Stimulated activated CD4-positive, alpha-beta T cell treated with anti-CD3 and anti-CD28 coated beads, Interleukin-4, amount 100 ng/mL, for 48 hours (primary cell): Measurements from ENCODE around the gene ASPDH.

Source experiments
- DNase-seq, 2 donors: peaks; one replicate each; pipeline ENCODE4 v3.0.0-alpha.2; 2020; ENCODE audit warnings: low read depth in 2 of 2

ASPDH gene

DNA sequence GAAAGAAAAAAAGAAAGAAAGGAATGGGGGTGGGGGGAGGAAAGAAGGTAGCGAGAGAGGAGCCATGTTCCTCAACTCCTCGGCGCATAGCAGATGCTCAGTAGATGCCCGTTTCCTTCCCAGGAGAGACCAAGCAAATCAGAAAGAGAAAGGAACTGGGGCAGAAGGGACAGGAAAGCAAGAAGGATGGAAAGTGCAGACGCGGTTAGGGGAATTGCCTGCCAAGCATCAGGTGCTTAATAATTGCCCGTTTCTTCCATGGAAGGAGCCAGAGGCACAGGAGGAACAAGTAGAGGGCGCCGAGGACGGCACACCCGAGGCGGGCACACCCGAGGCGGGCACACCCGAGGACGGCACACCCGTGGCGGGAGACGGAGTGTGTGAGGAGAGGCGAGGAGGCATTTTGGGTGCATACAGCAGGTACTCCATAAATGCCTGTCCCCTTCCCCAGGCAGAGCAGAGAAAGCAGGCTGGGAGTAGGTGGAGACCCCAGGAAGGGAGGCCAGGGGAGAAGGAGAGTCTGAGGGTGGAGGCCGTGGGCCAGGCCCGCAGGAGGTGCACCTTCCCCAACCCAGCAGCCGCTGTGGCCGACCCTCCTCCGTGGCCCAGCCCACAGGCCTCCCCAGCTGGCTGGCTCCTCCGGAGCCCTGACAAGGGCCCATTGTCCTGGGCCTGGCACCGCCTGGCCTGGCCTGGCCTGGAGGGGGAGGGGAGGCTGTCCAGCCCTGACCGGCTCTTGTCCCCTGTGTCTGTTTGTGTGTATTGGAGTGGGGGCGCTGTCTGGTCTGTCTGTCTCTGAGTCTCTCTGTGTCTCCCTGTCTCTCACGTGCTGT is 17.3 kb downstream of the ASPDH start:
- DNase-seq = no peak

GRCh38 chr19:50495020-50495531 is 18.6 kb downstream of the ASPDH start:
- no peak for DNase-seq

DNA sequence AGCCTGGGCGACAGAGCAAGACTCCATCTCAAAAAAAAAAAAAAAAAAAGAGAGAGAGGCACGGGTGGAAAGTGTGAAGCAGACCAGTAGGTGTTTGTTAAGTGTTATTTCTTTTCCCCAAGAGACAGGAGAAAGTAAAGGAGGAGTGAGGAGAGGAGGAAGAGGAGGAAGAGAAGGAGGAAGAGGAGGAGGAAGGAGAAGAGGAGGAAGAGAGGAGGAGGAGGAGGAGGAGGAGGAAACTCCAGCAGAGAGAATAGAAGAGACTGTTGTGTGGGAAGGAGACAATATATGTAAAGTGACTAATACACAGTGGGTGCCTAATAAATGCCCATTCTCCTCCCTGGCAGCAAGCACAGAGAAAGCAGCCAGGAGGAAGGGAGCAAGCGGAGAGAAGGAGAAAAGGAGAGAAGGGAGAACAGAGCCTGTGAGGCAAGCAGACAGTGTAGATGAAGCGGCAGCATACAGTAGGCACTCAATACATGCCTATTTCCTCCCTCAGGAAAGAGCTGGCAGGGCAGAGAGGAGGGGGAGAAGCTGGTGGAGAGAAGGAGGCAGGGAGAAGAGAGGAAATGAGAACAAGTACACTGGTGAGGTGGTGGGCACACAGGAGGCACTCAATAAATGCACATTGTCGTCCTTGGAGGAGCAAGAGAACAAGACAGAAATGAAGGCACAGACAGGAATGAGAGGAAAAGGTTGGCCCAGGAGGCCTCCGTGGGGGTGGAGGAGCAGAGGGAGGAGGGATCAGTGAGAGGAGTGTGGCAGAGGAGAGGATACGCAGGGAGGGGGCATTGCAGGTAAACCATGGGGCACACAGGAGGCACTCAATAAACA is 19.3 kb downstream of the ASPDH start:
- DNase-seq = no peak

DNA sequence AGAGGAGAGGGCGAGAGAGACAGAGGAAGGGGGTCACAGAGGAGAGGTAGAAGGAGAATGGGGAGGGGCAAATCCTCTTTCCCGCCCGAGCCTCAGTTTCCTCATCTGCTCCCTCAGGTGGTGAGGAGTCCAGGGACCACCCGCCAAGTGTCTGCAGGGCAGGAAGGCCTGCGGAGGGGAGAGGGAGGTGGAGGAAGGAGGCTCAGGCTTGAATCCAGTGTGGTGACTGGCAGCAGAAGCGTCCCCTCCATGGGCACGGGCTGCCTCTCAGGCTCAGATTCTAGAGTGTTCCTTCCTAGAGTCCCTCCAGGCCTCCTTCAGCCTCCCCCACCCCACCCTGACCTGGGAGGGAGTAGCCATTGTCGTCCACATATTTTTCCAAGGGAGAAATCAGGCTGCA is 20.5 kb downstream of the ASPDH start:
- no peak for DNase-seq

DNA sequence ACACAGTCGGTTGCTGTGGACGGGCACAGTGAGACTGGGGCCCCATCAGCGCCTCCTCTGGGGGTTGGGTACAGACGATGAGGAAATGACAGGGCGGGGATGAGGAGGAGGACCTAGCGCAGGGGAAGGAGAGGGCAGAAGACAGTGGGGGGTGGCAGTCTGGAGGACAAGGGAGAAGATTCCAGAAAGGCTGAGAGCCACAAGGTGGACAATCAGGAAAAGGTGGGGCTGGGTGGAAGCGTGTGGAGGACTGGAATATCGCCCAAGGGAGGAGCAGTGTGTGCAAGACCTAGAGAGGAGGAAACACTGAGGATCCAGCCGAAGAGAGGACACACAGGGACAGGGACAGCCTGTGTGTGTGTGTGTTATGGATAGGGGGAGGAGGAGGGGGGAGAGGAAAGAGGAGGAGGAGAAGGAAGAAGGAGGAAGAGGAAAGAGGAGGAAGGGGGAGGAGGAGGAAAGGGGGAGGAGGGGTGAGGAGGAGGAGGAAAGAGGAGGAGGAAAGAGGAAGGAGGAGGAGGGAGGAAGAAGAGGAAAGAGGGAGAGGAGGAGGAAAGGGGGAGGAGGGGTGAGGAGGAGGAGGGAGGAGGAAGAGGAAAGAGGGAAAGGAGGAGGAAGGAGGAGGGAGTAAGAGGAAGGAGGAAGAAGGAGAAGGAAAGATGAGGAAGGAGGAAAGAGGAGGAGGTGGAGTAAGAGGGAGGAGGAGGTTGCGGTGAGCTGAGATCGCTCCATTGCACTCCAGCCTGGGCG is 21.2 kb downstream of the ASPDH start:
- DNase-seq = peak; percentile 27 to 35

- DNase-seq = no peak
These were observed 22.7 kb downstream of the ASPDH start for GRCh38 chr19:50490991-50491472.

DNA sequence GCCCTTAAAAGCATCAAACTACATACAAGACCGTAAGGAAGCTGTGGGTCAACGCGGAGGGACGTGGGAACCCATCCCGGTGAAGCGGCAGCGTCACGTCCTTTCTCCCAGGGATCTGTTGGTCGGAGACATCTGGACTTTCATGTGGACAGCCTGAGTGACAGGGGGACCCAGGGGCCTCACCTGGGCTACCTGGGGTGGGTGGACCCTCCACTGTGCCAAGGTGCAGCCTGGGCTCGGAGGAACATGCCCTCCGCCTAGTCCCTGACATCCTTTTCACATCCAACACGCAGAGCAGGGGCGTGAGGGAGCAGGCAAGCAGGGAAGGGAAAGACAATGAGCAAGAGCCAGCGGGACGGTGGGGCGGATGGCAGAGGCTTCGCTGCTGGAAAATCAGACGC is 23.3 kb downstream of the ASPDH start:
- no peak for DNase-seq

- no peak for DNase-seq
These were observed 24.2 kb downstream of the ASPDH start for GRCh38 chr19:50489461-50490011.

DNA sequence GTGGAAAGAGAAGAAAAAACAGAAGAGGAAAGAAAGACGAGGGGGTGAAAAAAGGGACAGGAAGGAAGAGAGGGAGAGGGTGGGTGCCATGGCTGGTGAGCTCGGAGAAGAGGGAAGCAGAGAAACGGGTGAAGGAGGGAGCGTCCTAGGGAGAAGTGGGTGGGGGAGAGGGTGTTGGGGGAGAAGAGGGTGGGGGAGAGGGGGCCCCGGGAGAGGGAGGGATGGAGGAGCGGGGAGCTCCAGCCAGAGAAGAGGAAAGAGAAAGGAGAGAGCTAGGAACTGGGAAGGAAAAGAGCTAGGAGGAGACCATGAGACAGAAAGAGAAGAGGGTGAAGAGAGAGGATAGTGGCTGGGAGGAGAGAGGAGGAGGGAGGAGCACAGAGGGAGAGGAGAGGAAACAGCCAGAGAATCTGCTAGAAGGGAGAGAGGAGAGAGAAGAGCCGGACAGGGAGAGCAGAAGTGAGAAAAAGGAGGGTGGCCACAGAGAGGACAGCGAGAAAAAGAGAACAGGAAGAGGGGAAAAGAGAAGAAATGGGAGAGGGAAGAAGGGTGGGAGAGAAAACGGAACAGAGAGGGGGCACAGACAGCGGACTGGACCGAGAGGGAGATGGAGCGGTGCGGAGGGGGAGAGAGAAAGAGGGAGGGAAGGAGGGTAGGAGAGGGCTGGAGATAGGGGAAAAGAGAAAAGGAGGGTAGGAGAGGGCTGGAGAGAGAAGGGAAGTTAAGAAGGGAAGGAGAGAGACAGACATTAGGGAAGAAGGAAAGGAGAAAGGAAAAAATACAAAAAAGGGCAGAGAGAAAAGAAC is 25.1 kb downstream of the ASPDH start:
- DNase-seq = no peak

GRCh38 chr19:50486823-50487515 is 26.7 kb downstream of the ASPDH start:
- DNase-seq = peak; percentile 56 to 84

- no peak for DNase-seq
These were observed 28.3 kb downstream of the ASPDH start for GRCh38 chr19:50485284-50485955.

DNA sequence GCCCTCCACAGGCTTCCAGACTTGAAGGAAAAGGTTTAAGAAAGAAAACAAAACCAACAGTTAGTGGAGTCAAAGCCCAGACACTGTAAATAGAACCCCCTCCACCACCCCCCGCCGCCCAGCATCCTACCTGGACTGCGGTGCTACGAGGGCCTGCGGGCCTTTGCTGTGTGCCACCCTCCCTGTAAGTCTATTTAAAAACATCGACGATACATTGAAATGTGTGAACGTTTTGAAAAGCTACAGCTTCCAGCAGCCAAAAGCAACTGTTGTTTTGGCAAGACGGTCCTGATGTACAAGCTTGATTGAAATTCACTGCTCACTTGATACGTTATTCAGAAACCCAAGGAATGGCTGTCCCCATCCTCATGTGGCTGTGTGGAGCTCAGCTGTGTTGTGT is 30.8 kb downstream of the ASPDH start:
- no peak for DNase-seq

DNA sequence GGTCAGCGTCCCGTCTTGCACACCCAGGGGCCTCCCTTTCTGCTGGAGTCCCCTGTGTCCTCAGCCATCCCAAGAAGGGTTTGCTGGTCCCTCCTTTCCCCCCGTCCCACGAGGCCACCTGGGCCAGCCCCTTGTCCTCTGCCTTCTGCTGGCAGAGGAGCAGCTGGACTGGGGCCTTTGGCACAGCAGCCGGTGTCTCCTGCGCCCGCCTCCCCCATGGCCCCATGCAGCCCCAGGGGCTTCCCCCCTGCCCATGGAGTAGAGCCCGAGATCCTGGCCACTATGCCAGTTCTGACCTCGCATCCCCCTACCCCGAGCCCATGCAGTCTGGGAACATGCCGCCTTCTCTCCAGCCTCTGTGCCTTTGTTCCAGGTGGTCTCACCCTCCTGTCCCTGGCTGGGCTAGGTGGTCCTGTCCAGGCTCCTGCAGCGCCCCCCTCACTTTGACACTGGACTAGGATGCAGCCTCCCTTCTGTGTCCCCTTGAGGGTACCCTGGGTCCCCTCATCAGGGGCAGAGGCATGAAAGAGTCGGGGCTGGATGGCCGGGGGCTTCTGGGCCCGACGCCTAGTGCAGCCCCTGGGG is 31.4 kb downstream of the ASPDH start:
- DNase-seq = no peak

GRCh38 chr19:50481351-50482149 is 32.2 kb downstream of the ASPDH start:
- no peak for DNase-seq

GRCh38 chr19:50480281-50481111 is 33.2 kb downstream of the ASPDH start:
- DNase-seq = no peak

GRCh38 chr19:50479761-50480251 is 33.9 kb downstream of the ASPDH start:
- DNase-seq = no peak
